HepG2 (cell line): ENCODE results near the gene KLC4. TPM values are rescaled to one million over a fixed set of nuclear protein-coding genes. Genes with fewer than 3 reads are reported as not detected.

Source experiments
- BCL3 ChIP-seq: sonication (generic); formaldehyde crosslinking; IDR thresholded peaks from 2 replicates; pipeline ENCODE4 v1.5.1; 2020; ENCODE audit warnings: mild to moderate bottlenecking, missing genetic modification reagents, moderate library complexity
- CCAR2 ChIP-seq: fragments of 200-400 bp; formaldehyde crosslinking; optimal IDR thresholded peaks from 2 replicates; pipeline ENCODE3; 2018; ENCODE audit warnings: low read depth, mild to moderate bottlenecking, low read length, moderate library complexity
- CREB1 ChIP-seq, 2 experiments: fragments of 450-650 bp in 1 of 2; IDR thresholded peaks; 2 replicates each; pipeline ENCODE4 v1.6.1; 2016 to 2017; ENCODE audit warnings: control low read depth in 1 of 2, mild to moderate bottlenecking in 1 of 2, missing compliant biosample characterization in 1 of 2, missing genetic modification characterization in 1 of 2
- ELF3 ChIP-seq: IDR thresholded peaks from 2 replicates; pipeline ENCODE4 v1.6.1; 2016; ENCODE audit warnings: missing genetic modification reagents, missing compliant biosample characterization
- GLMP ChIP-seq: sonication (generic); formaldehyde crosslinking; IDR thresholded peaks from 2 replicates; pipeline ENCODE4 v1.9.0; 2021; ENCODE audit warnings: missing genetic modification reagents, mild to moderate bottlenecking, borderline replicate concordance
- MAFK ChIP-seq, 2 experiments: IDR thresholded peaks in 1 of 2; conservative IDR thresholded peaks in 1 of 2; 2 replicates each; pipeline ENCODE4 v1.6.1; 2011; ENCODE audit warnings: improper control_type of control experiment in 2 of 2, low read length in 2 of 2
- NFATC3 ChIP-seq: sonication (generic); formaldehyde crosslinking; IDR thresholded peaks from 2 replicates; pipeline ENCODE4 v1.5.1; 2020; ENCODE audit warnings: mild to moderate bottlenecking, missing genetic modification reagents
- POLR2AphosphoS5 ChIP-seq: IDR thresholded peaks from 2 replicates; pipeline ENCODE4 v1.6.1; 2012; ENCODE audit warnings: low read depth, low read length
- RFXAP ChIP-seq: sonication (generic); formaldehyde crosslinking; IDR thresholded peaks from 2 replicates; pipeline ENCODE4 v1.4.0; 2020; ENCODE audit warnings: missing genetic modification reagents, borderline replicate concordance
- SAFB2 ChIP-seq: sonication (generic); formaldehyde crosslinking; IDR thresholded peaks from 2 replicates; pipeline ENCODE4 v1.5.1; 2020; ENCODE audit warnings: missing genetic modification reagents, low read depth, mild to moderate bottlenecking, borderline replicate concordance
- SUZ12 ChIP-seq: fragments of 150-350 bp; IDR thresholded peaks from 2 replicates; pipeline ENCODE4 v1.6.1; 2014; ENCODE audit warnings: low read depth, low read length
- TAF15 ChIP-seq: fragments of 200-400 bp; formaldehyde crosslinking; IDR thresholded peaks from one replicate; pipeline ENCODE4 v1.6.1; 2018; ENCODE audit warnings: mild to moderate bottlenecking, low read depth, low read length; ENCODE audit not compliant: poor library complexity, severe bottlenecking
- TEAD2 ChIP-seq: sonication (generic); formaldehyde crosslinking; IDR thresholded peaks from 2 replicates; pipeline ENCODE4 v1.9.0; 2021; ENCODE audit warnings: missing genetic modification reagents
- ZMYM3 ChIP-seq: sonication (generic); formaldehyde crosslinking; IDR thresholded peaks from 2 replicates; pipeline ENCODE4 v1.5.1; 2020; ENCODE audit warnings: mild to moderate bottlenecking, missing genetic modification reagents
- ZNF430 ChIP-seq: sonication (generic); formaldehyde crosslinking; IDR thresholded peaks from 2 replicates; pipeline ENCODE4 v1.9.0; 2021; ENCODE audit warnings: mild to moderate bottlenecking, missing genetic modification reagents
- ZNF468 ChIP-seq: sonication (generic); formaldehyde crosslinking; IDR thresholded peaks from 2 replicates; pipeline ENCODE4 v1.8.0; 2022; ENCODE audit warnings: mild to moderate bottlenecking, moderate library complexity, missing genetic modification reagents
- ZNF784 ChIP-seq: sonication (generic); formaldehyde crosslinking; IDR thresholded peaks from 2 replicates; pipeline ENCODE4 v1.5.1; 2020; ENCODE audit warnings: missing genetic modification reagents, mild to moderate bottlenecking, borderline replicate concordance
- ZSCAN12 ChIP-seq: sonication (generic); formaldehyde crosslinking; IDR thresholded peaks from 2 replicates; pipeline ENCODE4 v1.9.0; 2021; ENCODE audit warnings: mild to moderate bottlenecking, missing genetic modification reagents
- polyA plus RNA-seq, 8 experiments: library from polyadenylated mRNA; depleted of rRNA in 3 of 8; stranded (reverse) in 7 of 8; unstranded in 1 of 8; fragments of >200 nt; fragmentation: Illumina TruSeq in 4 of 8; extraction: Trizol in 4 of 8; gene quantifications; 2 replicates each; pipeline versions ENCODE4 v1.2.1 to v1.2.3, GENCODE V29; 2011 to 2016; ENCODE audit warnings: low read depth in 4 of 8, missing spikeins in 1 of 8, mixed read lengths in 1 of 8; ENCODE audit not compliant: insufficient read depth in 1 of 8
- total RNA-seq, 5 experiments: library from RNA; depleted of rRNA; stranded (reverse); fragments of >200 nt; fragmentation: Illumina TruSeq; extraction: Trizol; gene quantifications; 2 replicates each; pipeline ENCODE4 v1.2.3, GENCODE V29; 2016; ENCODE audit warnings: low read depth in 1 of 5
- TF ChIP-seq, protein P1 (sequence below): IDR thresholded peaks from 2 replicates; pipeline ENCODE4 v1.6.1; 2018; ENCODE audit warnings: missing genetic modification reagents, mild to moderate bottlenecking, missing compliant biosample characterization
- TF ChIP-seq, protein P2 (sequence below): sonication (generic); formaldehyde crosslinking; IDR thresholded peaks from 2 replicates; pipeline ENCODE4 v1.4.0; 2020; ENCODE audit warnings: missing genetic modification reagents, borderline replicate concordance

Gene KLC4
- total and polyA plus RNA-seq, 2 of the 13 experiments (the other 11 are each of a cell fraction or from before 2014, with no cell fraction given), result 45.4 to 70.4 TPM

GRCh38 chr6:43060034-43060754 is 763 bp downstream of the KLC4 start (continued):
- TF ChIP-seq GLMP (CRISPR knock-in tag), result no peak
- peak; percentile 52; the same call in 1 of the 2 replicates for TF ChIP-seq ZMYM3 (CRISPR knock-in tag)
- 0 out of 2 replicates have a peak, but pooled peaks have one; percentile 60 for TF ChIP-seq BCL3
- TF ChIP-seq, protein P1, sequence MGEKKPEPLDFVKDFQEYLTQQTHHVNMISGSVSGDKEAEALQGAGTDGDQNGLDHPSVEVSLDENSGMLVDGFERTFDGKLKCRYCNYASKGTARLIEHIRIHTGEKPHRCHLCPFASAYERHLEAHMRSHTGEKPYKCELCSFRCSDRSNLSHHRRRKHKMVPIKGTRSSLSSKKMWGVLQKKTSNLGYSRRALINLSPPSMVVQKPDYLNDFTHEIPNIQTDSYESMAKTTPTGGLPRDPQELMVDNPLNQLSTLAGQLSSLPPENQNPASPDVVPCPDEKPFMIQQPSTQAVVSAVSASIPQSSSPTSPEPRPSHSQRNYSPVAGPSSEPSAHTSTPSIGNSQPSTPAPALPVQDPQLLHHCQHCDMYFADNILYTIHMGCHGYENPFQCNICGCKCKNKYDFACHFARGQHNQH, result peak; percentile 56; the same call in 1 of the 2 replicates
- TF ChIP-seq ZNF430 (CRISPR knock-in tag), result 0 out of 2 replicates have a peak, but pooled peaks have one; percentile 64
- no peak for TF ChIP-seq CCAR2
- no peak for TF ChIP-seq MAFK (conservative IDR thresholded peaks at IDR 0.05 in 1 of 2, IDR thresholded peaks at IDR 0.05 in 1 of 2; ENCODE audit: low read length in 2 of 2)
- TF ChIP-seq SUZ12, result no peak
- TF ChIP-seq, protein P2, sequence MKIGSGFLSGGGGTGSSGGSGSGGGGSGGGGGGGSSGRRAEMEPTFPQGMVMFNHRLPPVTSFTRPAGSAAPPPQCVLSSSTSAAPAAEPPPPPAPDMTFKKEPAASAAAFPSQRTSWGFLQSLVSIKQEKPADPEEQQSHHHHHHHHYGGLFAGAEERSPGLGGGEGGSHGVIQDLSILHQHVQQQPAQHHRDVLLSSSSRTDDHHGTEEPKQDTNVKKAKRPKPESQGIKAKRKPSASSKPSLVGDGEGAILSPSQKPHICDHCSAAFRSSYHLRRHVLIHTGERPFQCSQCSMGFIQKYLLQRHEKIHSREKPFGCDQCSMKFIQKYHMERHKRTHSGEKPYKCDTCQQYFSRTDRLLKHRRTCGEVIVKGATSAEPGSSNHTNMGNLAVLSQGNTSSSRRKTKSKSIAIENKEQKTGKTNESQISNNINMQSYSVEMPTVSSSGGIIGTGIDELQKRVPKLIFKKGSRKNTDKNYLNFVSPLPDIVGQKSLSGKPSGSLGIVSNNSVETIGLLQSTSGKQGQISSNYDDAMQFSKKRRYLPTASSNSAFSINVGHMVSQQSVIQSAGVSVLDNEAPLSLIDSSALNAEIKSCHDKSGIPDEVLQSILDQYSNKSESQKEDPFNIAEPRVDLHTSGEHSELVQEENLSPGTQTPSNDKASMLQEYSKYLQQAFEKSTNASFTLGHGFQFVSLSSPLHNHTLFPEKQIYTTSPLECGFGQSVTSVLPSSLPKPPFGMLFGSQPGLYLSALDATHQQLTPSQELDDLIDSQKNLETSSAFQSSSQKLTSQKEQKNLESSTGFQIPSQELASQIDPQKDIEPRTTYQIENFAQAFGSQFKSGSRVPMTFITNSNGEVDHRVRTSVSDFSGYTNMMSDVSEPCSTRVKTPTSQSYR (CRISPR knock-in tag), result peak; percentile 45; the same call in 1 of the 2 replicates
- peak; percentile 63; the same call in 1 of the 2 replicates for TF ChIP-seq RFXAP (CRISPR knock-in tag)
- no peak for TF ChIP-seq ZNF468
- TF ChIP-seq ZSCAN12, result no peak
- TF ChIP-seq TAF15, result no peak
- TF ChIP-seq ZNF784 (CRISPR knock-in tag), result peak; percentile 61
- no peak for TF ChIP-seq TEAD2 (CRISPR knock-in tag)
- no peak; the same call in 1 of the 2 replicates for TF ChIP-seq SAFB2
- TF ChIP-seq NFATC3 (CRISPR knock-in tag), result no peak
- peak; percentile 72 for TF ChIP-seq ELF3 (CRISPR knock-in tag)
- TF ChIP-seq POLR2AphosphoS5, result peak; percentile 84
- no peak for TF ChIP-seq CREB1 (IDR thresholded peaks at IDR 0.05)
- TF ChIP-seq CREB1 (CRISPR knock-in tag; IDR thresholded peaks at IDR 0.05), result peak; percentile 72; the same call in 1 of the 2 replicates
